Measurements from ENCODE around the gene ERH.

Gene ERH

DNA sequence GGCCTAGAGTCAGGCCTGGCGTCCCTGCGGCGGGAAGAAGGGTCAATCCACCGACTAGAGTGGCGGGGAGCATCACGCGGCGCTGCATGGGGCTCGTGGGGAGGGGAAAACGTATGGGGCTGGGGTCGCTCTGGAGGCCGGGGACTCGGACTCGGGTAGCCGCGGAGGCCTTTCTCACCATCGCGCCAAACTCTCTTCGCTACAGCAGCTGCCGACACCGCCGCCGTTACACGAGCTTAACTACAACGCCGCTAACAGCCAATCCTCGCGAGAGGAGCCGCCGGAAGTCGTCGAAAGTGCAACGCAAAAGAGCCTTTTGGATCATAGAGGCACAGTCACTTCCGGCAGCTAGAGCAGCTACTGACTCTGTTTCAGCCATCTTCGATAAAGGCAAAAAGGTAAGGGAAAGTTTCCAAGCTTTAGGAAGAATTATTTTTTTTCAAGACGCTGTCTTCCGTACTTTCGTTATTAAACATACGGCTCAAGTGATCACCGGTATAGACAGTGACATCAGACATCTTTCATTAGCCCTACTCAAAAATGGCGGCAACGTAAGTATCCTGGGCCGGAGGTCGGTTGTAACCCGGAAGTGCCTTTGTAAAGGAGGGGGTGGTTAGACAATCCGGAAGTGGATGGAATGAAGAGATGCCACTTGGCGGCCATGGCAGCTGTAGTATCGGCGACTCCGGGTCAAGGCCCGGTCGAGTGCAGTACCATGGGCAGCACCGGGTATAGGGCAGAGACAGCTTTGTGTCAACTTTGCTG is at the start of gene ERH, which contains the start of gene SLC39A9:
Gene ERH, minus strand, starts transcription at position 247 of the 765 bp plus-strand sequence. Its CDS starts 66 bp downstream, at position 181.
Gene SLC39A9, plus strand, starts transcription at position 640 of the 765 bp plus-strand sequence. CDS start 678 bp downstream, outside the sequence.
- H3K4me3 ChIP-seq (replicated peaks; ENCODE audit: low read depth, low read length): peak within 1 kb of the TSS; percentile 96
- TF ChIP-seq, protein P1, sequence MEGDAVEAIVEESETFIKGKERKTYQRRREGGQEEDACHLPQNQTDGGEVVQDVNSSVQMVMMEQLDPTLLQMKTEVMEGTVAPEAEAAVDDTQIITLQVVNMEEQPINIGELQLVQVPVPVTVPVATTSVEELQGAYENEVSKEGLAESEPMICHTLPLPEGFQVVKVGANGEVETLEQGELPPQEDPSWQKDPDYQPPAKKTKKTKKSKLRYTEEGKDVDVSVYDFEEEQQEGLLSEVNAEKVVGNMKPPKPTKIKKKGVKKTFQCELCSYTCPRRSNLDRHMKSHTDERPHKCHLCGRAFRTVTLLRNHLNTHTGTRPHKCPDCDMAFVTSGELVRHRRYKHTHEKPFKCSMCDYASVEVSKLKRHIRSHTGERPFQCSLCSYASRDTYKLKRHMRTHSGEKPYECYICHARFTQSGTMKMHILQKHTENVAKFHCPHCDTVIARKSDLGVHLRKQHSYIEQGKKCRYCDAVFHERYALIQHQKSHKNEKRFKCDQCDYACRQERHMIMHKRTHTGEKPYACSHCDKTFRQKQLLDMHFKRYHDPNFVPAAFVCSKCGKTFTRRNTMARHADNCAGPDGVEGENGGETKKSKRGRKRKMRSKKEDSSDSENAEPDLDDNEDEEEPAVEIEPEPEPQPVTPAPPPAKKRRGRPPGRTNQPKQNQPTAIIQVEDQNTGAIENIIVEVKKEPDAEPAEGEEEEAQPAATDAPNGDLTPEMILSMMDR (IDR thresholded peaks at IDR 0.05; ENCODE audit: low read depth, low read length, missing control alignments): no peak
- DNase-seq (ENCODE audit: extremely low read depth, low read depth): peak; percentile 87

DNA sequence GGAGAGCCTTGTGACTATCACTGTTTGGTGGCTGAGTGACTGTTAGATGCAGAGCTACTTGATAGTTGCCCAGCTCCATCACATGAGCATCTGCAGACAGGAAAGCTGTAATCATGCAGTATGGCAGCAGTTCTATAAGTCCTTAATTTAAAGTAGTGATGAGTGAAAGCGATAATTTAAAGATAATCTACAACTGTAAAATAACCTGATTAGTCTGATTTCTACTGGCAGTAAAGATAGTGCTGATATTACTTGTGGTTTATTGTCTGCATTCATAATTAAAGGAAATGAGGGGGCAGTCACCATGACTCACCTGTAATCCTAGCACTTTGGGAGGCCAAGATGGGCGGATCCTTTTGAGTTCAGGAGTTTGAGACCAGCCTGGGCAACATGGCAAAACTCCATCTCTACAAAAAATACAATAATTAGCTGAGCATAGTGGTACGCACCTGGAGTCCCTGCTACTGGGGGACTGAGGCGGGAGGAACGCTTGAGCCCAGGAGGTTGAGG is 45.3 kb upstream of the ERH start:
- TF ChIP-seq, protein P1 (IDR thresholded peaks at IDR 0.05; ENCODE audit: low read depth, low read length, missing control alignments): no peak
- DNase-seq (ENCODE audit: extremely low read depth, low read depth): no peak
- H3K4me3 ChIP-seq (replicated peaks; ENCODE audit: low read depth, low read length): no peak overlapping the region

- DNase-seq (ENCODE audit: extremely low read depth, low read depth): no peak
- TF ChIP-seq, protein P1 (IDR thresholded peaks at IDR 0.05; ENCODE audit: low read depth, low read length, missing control alignments): no peak
- no peak overlapping the region for H3K4me3 ChIP-seq (replicated peaks; ENCODE audit: low read depth, low read length)
Observed at GRCh38 chr14:69441948-69442347, 43.8 kb upstream of the ERH start.

DNA sequence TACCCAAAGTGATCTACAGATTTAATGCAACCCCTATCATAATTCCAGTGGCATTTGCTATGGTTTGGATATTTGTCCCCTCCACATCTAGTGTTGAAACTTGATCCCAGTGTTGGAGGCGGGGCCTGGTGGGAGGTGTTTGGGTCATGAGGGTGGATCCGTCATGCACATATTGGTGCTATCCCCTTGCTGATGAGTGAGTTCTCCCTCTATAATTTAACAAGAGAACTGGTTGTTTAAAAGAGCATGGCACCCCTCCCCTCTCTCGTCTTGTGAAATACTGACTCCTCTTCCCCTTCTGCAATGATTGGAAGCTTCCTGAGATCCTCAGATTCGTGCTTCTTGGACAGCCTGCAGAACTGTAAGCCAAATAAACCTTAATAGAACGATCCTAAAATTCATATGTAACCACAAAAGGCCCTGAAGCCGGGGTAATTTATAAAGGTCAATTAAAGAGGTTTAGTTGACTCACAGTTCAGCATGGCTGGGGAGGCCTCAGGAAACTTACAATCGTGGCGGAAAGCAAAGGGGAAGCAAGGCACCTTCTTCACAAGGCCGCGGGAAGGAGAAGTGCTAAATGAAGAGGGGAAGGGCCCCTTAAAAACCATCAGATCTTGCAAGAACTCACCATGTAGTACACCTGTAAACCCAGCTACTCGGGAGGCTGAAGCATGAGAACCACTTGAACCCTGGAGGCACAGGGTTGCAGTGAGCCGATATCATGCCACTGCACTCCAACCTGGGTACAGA is 41.6 kb upstream of the ERH start:
- no peak overlapping the region for H3K4me3 ChIP-seq (replicated peaks; ENCODE audit: low read depth, low read length)
- no peak for DNase-seq (ENCODE audit: extremely low read depth, low read depth)
- TF ChIP-seq, protein P1 (IDR thresholded peaks at IDR 0.05; ENCODE audit: low read depth, low read length, missing control alignments): no peak

DNA sequence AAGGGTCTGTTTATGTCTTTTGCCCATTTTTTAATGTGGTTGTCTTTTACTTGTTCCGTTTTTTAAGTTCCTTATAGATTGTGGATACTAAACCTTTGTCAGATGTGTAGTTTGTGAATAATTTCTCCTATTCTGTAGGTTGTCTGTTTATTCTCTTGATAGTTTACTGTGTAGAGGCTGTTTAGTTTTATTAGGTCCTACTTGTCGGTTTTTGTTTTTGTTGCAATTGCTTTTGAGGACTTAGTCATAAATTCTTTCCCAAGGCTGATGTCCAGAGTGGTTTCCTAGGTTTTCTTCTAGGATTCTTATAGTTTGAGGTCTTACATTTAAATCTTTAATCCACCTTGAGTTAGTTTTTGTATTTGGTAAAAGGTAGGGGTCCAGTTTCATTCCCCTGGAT is 34.3 kb upstream of the ERH start:
- TF ChIP-seq, protein P1 (IDR thresholded peaks at IDR 0.05; ENCODE audit: low read depth, low read length, missing control alignments): no peak
- DNase-seq (ENCODE audit: extremely low read depth, low read depth): no peak
- no peak overlapping the region for H3K4me3 ChIP-seq (replicated peaks; ENCODE audit: low read depth, low read length)

DNA sequence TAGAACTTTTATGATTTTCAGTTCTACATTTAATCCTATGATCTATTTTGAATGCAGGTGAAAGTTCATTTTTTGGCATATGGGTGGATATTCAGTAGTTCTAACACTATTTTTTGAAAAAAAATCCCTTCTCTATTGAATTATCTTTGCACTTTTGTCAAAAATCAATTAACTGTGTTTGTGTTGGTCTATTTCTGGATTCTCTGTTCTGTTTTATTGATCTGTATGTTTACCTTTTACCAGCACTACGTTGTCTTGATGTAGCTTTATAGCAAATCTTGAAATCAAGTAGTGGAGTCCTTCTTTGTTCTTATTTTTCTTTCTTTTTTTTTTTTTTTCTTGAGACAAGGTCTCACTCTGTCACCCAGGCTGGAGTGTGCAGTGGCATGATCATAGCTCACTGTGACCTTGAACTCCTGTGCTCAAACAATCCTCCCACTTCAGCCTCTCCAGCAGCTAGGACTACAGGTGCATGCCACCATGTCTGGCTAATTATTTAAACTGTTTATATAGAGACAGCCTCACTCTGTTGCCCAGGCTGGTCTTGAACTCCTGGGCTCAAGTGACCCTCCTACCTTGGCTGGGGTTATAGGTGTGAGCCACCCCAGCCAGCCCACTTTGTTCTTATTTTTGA is 32.3 kb upstream of the ERH start:
- TF ChIP-seq, protein P1 (IDR thresholded peaks at IDR 0.05; ENCODE audit: low read depth, low read length, missing control alignments): no peak
- no peak for DNase-seq (ENCODE audit: extremely low read depth, low read depth)
- no peak overlapping the region for H3K4me3 ChIP-seq (replicated peaks; ENCODE audit: low read depth, low read length)

Measured in HFF-Myc (cell line).